Stimulated activated CD8-positive, alpha-beta memory T cell treated with anti-CD3 and anti-CD28 coated beads, Interleukin-12 subunit alpha, Interleukin-12 subunit beta, amount 100 ng/mL, for 1 hour (primary cell): ENCODE data around the gene MLH3.

Experiments
- DNase-seq: peaks from one replicate; pipeline ENCODE4 v3.0.0-alpha.2; 2020; ENCODE audit warnings: low read depth

Gene MLH3

GRCh38 chr14:74964787-74965485, 86.3 kb downstream of the MLH3 start:
- no peak for DNase-seq
